Skeletal muscle tissue (tissue), 4 donors: ENCODE data around the gene CRTC3. TPM values are rescaled to one million over a fixed set of nuclear protein-coding genes. Genes with fewer than 3 reads are reported as not detected.
A peak's percentile ranks its signal among the peaks of the same experiment; 100 is the strongest.

Experiments used
- H3K27ac ChIP-seq: one replicate; pipeline ENCODE4 v1.7.0; 2013; ENCODE audit warnings: mild to moderate bottlenecking, low read depth, low read length, inconsistent platforms
- H3K27me3 ChIP-seq, 3 donors: one replicate each; pipeline ENCODE4 v1.7.0; 2013; ENCODE audit warnings: low read length in 3 of 3; ENCODE audit not compliant: control insufficient read depth in 3 of 3, insufficient read depth in 3 of 3
- H3K36me3 ChIP-seq, 3 donors: one replicate each; pipeline ENCODE4 v1.7.0; 2013; ENCODE audit warnings: low read length in 3 of 3; ENCODE audit not compliant: control insufficient read depth in 3 of 3, insufficient read depth in 3 of 3
- H3K4me1 ChIP-seq, 3 donors: one replicate each; pipeline ENCODE4 v1.7.0; 2013; ENCODE audit warnings: low read length in 3 of 3, mild to moderate bottlenecking in 3 of 3; ENCODE audit not compliant: control insufficient read depth in 3 of 3, insufficient read depth in 3 of 3
- H3K4me3 ChIP-seq, 3 donors: one replicate each; pipeline ENCODE4 v1.7.0; 2013; ENCODE audit warnings: low read length in 3 of 3
- H3K9ac ChIP-seq, 3 donors: one replicate each; pipeline ENCODE4 v1.7.0; 2013; ENCODE audit warnings: low read length in 3 of 3, mild to moderate bottlenecking in 3 of 3, moderate library complexity in 2 of 3, low read depth in 1 of 3
- H3K9me3 ChIP-seq, 3 donors: one replicate each; pipeline ENCODE4 v1.7.0; 2013; ENCODE audit warnings: low read length in 3 of 3; ENCODE audit not compliant: control insufficient read depth in 3 of 3
- total RNA-seq: library from RNA; depleted of rRNA; stranded (reverse); fragments of >200 nt; gene quantifications from one replicate; pipeline ENCODE4 v1.2.3, GENCODE V29; 2014
- donor health status: Osteomylitis.

Gene CRTC3
- total RNA-seq, 1 donor from 2014 or later, result 23.0 TPM

- Histone ChIP-seq H3K36me3 (peaks cover 7 to 31% (median 16%) of the 10 kb centered on the region in 3 donors), H3K9ac (no peak overlapping the region), H3K27ac (no peak overlapping the region), H3K9me3 (no peaks in the 10 kb centered on the region), H3K4me3 (no peak overlapping the region), H3K27me3 (no peaks in the 10 kb centered on the region), H3K4me1 (peaks cover 0 to 17% (median 12%) of the 10 kb centered on the region in 3 donors)
These were observed 87.4 kb downstream of the CRTC3 start for GRCh38 chr15:90617171-90617570.

GRCh38 chr15:90617668-90618097, 88.0 kb downstream of the CRTC3 start:
- Histone ChIP-seq H3K27me3 (no peaks in the 10 kb centered on the region), H3K9me3 (no peaks in the 10 kb centered on the region), H3K27ac (no peak overlapping the region), H3K4me3 (no peak overlapping the region), H3K36me3 (peaks cover 6 to 26% (median 11%) of the 10 kb centered on the region in 3 donors), H3K4me1 (peaks cover 0 to 17% (median 12%) of the 10 kb centered on the region in 3 donors), H3K9ac (peak overlapping the region in 1 of 3 donors; percentile 2)

- Histone ChIP-seq H3K9me3 (no peaks in the 10 kb centered on the region), H3K9ac (no peak overlapping the region), H3K36me3 (peaks cover 8 to 28% (median 10%) of the 10 kb centered on the region in 3 donors), H3K4me3 (no peak overlapping the region), H3K4me1 (peaks cover 7 to 23% (median 18%) of the 10 kb centered on the region in 3 donors), H3K27me3 (no peaks in the 10 kb centered on the region), H3K27ac (no peak overlapping the region)
These were observed 88.8 kb downstream of the CRTC3 start for GRCh38 chr15:90618330-90619125.

- peaks cover 17 to 33% (median 27%) of the 10 kb centered on the region in 3 donors for H3K4me1 ChIP-seq
- H3K36me3 ChIP-seq, result peaks cover 10 to 30% (median 12%) of the 10 kb centered on the region in 3 donors
- no peaks in the 10 kb centered on the region for H3K9me3 ChIP-seq
- no peak overlapping the region for H3K9ac ChIP-seq
- H3K4me3 ChIP-seq, result no peak overlapping the region
- no peak overlapping the region for H3K27ac ChIP-seq
- no peaks in the 10 kb centered on the region for H3K27me3 ChIP-seq
These were observed 89.7 kb downstream of the CRTC3 start for GRCh38 chr15:90619468-90619867.

GRCh38 chr15:90619939-90620338, 90.2 kb downstream of the CRTC3 start:
- H3K4me1 ChIP-seq, result peaks cover 22 to 37% (median 31%) of the 10 kb centered on the region in 3 donors
- H3K9ac ChIP-seq, result no peak overlapping the region
- H3K27ac ChIP-seq, result no peak overlapping the region
- H3K36me3 ChIP-seq, result peaks cover 10 to 34% (median 12%) of the 10 kb centered on the region in 3 donors
- H3K27me3 ChIP-seq, result no peaks in the 10 kb centered on the region
- H3K9me3 ChIP-seq, result no peaks in the 10 kb centered on the region
- H3K4me3 ChIP-seq, result no peak overlapping the region

- Histone ChIP-seq H3K36me3 (peaks cover 11 to 32% (median 14%) of the 10 kb centered on the region in 3 donors), H3K9ac (no peak overlapping the region), H3K27ac (no peak overlapping the region), H3K4me1 (peaks cover 23 to 38% (median 31%) of the 10 kb centered on the region in 3 donors), H3K9me3 (no peaks in the 10 kb centered on the region), H3K4me3 (no peak overlapping the region), H3K27me3 (no peaks in the 10 kb centered on the region)
These were observed 90.8 kb downstream of the CRTC3 start for GRCh38 chr15:90620379-90621067.

- H3K9ac ChIP-seq, result peak overlapping the region in 1 of 3 donors; percentile 64
- peak overlapping the region in 2 of 3 donors; percentile 27 to 52 for H3K4me3 ChIP-seq
- H3K9me3 ChIP-seq, result no peaks in the 10 kb centered on the region
- H3K27ac ChIP-seq, result peak overlapping the region; percentile 50
- peaks cover 19 to 25% (median 23%) of the 10 kb centered on the region in 3 donors for H3K4me1 ChIP-seq
- no peaks in the 10 kb centered on the region for H3K27me3 ChIP-seq
- H3K36me3 ChIP-seq, result peaks cover 25 to 44% (median 32%) of the 10 kb centered on the region in 3 donors
These were observed 94.1 kb downstream of the CRTC3 start for GRCh38 chr15:90623854-90624253.

- Histone ChIP-seq H3K27ac (peak overlapping the region; percentile 50), H3K36me3 (peaks cover 31 to 47% (median 35%) of the 10 kb centered on the region in 3 donors), H3K9ac (peak overlapping the region in 2 of 3 donors; percentile 16 to 64), H3K4me3 (peak overlapping the region in 2 of 3 donors; percentile 27 to 52), H3K9me3 (no peaks in the 10 kb centered on the region), H3K4me1 (peaks cover 19 to 25% (median 23%) of the 10 kb centered on the region in 3 donors), H3K27me3 (no peaks in the 10 kb centered on the region)
These were observed 94.7 kb downstream of the CRTC3 start for GRCh38 chr15:90624278-90624981.

- Histone ChIP-seq H3K4me1 (peaks cover 19 to 25% (median 23%) of the 10 kb centered on the region in 3 donors), H3K36me3 (peaks cover 36 to 49% (median 37%) of the 10 kb centered on the region in 3 donors), H3K4me3 (no peak overlapping the region), H3K27me3 (no peaks in the 10 kb centered on the region), H3K9me3 (no peaks in the 10 kb centered on the region), H3K9ac (peak overlapping the region in 1 of 3 donors; percentile 64), H3K27ac (peak overlapping the region; percentile 50)
These were observed 95.3 kb downstream of the CRTC3 start for GRCh38 chr15:90625037-90625436.
